Suprapubic skin (tissue), 4 donors: ENCODE results near the gene SNX2.

Experiments used
- EP300 ChIP-seq: sonication (generic); formaldehyde crosslinking; IDR thresholded peaks from one replicate; pipeline ENCODE4 v1.6.1; 2017; ENCODE audit warnings: antibody characterized with exemption
- POLR2A ChIP-seq, 2 donors: fragments of 450-650 bp; IDR thresholded peaks; one replicate each; pipeline ENCODE4 v1.6.1; 2017; ENCODE audit warnings: antibody characterized with exemption in 2 of 2, mild to moderate bottlenecking in 2 of 2, moderate library complexity in 2 of 2
- POLR2AphosphoS5 ChIP-seq, 3 donors: sonication (generic); formaldehyde crosslinking; IDR thresholded peaks; one replicate each; pipeline ENCODE4 v1.6.1; 2017; ENCODE audit warnings: antibody characterized with exemption in 3 of 3
- TF ChIP-seq, protein P1 (sequence below), 2 donors: fragments of 200-600 bp in 1 of 2; fragments of 450-650 bp in 1 of 2; sonication (generic) in 1 of 2; IDR thresholded peaks; one replicate each; pipeline ENCODE4 v1.5.1; 2016 to 2019; ENCODE audit warnings: antibody characterized with exemption in 2 of 2, mild to moderate bottlenecking in 1 of 2, moderate library complexity in 1 of 2

DNA sequence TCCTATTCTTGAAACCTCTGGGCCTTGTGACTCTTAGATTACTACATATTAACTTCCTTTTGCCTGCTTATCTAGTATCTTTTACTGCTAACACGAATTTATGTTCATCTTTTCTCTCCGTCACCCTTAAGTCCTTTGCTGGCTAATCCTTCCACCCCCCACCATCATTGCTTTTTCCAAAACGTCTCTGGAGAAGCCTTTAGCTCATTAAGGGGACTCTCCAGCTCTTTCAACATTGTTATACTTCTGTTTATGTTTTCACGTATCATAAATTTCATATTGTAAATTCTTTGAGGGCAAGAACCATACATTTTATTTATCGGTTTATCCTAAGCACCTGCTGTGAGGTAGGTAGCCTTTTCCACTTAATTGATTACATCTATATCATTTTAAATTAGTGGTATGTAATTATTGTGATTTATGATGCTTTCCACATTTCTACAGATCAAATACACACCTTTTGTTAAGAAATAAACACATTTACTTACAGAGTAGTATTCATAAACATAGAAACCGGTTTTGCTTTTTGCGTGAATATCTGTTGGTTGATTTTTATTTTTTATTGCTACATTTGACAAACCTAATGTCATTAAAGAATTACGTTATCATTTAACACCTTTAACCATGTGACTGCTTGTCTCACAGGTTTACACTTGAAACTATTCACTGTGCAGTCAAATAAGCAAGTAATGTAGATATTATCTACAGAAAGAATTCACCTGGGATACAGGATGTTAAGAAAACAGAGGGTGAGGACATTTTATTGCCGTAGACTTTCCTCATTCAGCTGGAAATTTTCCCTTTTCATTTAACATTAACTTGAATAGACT lies 15.4 kb upstream of the SNX2 start:
- TF ChIP-seq, protein P1, sequence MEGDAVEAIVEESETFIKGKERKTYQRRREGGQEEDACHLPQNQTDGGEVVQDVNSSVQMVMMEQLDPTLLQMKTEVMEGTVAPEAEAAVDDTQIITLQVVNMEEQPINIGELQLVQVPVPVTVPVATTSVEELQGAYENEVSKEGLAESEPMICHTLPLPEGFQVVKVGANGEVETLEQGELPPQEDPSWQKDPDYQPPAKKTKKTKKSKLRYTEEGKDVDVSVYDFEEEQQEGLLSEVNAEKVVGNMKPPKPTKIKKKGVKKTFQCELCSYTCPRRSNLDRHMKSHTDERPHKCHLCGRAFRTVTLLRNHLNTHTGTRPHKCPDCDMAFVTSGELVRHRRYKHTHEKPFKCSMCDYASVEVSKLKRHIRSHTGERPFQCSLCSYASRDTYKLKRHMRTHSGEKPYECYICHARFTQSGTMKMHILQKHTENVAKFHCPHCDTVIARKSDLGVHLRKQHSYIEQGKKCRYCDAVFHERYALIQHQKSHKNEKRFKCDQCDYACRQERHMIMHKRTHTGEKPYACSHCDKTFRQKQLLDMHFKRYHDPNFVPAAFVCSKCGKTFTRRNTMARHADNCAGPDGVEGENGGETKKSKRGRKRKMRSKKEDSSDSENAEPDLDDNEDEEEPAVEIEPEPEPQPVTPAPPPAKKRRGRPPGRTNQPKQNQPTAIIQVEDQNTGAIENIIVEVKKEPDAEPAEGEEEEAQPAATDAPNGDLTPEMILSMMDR (IDR thresholded peaks at IDR 0.05): no peak
- TF ChIP-seq POLR2A (IDR thresholded peaks at IDR 0.05): no peak
- no peak for TF ChIP-seq POLR2AphosphoS5 (IDR thresholded peaks at IDR 0.05)
- no peak for TF ChIP-seq EP300
